ENCODE results near the gene ECSCR. TPM values are rescaled to one million over a fixed set of nuclear protein-coding genes. Genes with fewer than 3 reads are reported as not detected.

ECSCR gene
- total and polyA plus RNA-seq, 10 of the 15 experiments (the other 5 are each of a cell fraction or from before 2014, with no cell fraction given): 0.15 to 0.83 (median 0.23) TPM; not detected in 3

GRCh38 chr5:139439013-139439903 is 23.3 kb downstream of the ECSCR start, which contains the start of gene DNAJC18 (continued):
- TF ChIP-seq RAD21 (IDR thresholded peaks at IDR 0.05; ENCODE audit: insufficient read depth, low read depth, low read length): 0 out of 2 replicates have a peak, but pooled peaks have one; percentile 3
- peak; percentile 48 for TF ChIP-seq E4F1 (IDR thresholded peaks at IDR 0.05; ENCODE audit: borderline replicate concordance, partially characterized antibody)
- TF ChIP-seq YBX1 (IDR thresholded peaks at IDR 0.05): no peak
- no peak; the same call in 1 of the 2 replicates for TF ChIP-seq ZBTB33 (IDR thresholded peaks at IDR 0.05)
- TF ChIP-seq RELB (IDR thresholded peaks at IDR 0.05; ENCODE audit: low read depth): peak; percentile 56; the same call in 1 of the 2 replicates

All from GM12878 (cell line).